Left ventricle myocardium superior (tissue), 1 donor: ENCODE measurements around the gene SEMA3E. TPM values are rescaled to one million over a fixed set of nuclear protein-coding genes. Genes with fewer than 3 reads are reported as not detected.
"Not testable (repeated sequence)": the region's sequence is repeated elsewhere in the genome, so short reads cannot be mapped to it uniquely, and the experiment has no call there.

Source experiments
- ATAC-seq: fragments of 200-7000 bp; cut with Tn5 transposase; one replicate; pipeline ENCODE4 v1.9.1; 2020; ENCODE audit warnings: mild to moderate bottlenecking, moderate library complexity
- DNase-seq: peaks from one replicate; pipeline ENCODE4 v3.0.0-alpha.2; 2020
- intact Hi-C: fragments of 100-400 bp; cut with micrococcal nuclease; formaldehyde crosslinking; loops from one replicate; pipeline ENCODE4 v1.11.0; 2022
- total RNA-seq: library from RNA; stranded (reverse); fragmentation: NEBNext Ultra II Directional; extraction: Animal tissue kit (Norgen Biotek cat#: 25700); gene quantifications from one replicate; pipeline ENCODE4 v1.2.1, GENCODE V29; 2021
- donor health status: DM: no; HTN: yes; CAD: no; lungs with severe emphysema.

SEMA3E gene
- total RNA-seq, 1 donor from 2014 or later = 0.12 TPM

- no peak for ATAC-seq
Measured at GRCh38 chr7:83579740-83580139, 69.2 kb downstream of the SEMA3E start.

GRCh38 chr7:83575436-83575835 lies 73.5 kb downstream of the SEMA3E start:
- ATAC-seq (no peak), DNase-seq (no peak)
- intact Hi-C loops = no loop called here

More at GRCh38 chr7:83579740-83580139, 69.2 kb downstream of the SEMA3E start:
- DNase-seq = no peak
- intact Hi-C loops = no loop called here

GRCh38 chr7:83574616-83575015 lies 74.3 kb downstream of the SEMA3E start:
- no peak for DNase-seq
- intact Hi-C loops = no loop called here
- no peak for ATAC-seq

- intact Hi-C loops = no loop called here
- ATAC-seq (no peak), DNase-seq (no peak)
Measured at GRCh38 chr7:83562960-83563359, 86.0 kb downstream of the SEMA3E start.

GRCh38 chr7:83562289-83562688 lies 86.7 kb downstream of the SEMA3E start:
- intact Hi-C loops = no loop called here
- DNase-seq (no peak), ATAC-seq (no peak)

GRCh38 chr7:83559887-83560286 lies 89.1 kb downstream of the SEMA3E start:
- no peak for ATAC-seq
- DNase-seq = no peak
- intact Hi-C loops = no loop called here

GRCh38 chr7:83552556-83552955 lies 96.4 kb downstream of the SEMA3E start:
- intact Hi-C loops, ATAC-seq, DNase-seq: not testable (repeated sequence)

- DNase-seq (no peak), ATAC-seq (no peak)
- intact Hi-C loops = no loop called here
Measured at GRCh38 chr7:83550100-83550499, 98.8 kb downstream of the SEMA3E start.

GRCh38 chr7:83548250-83548649 lies 100.7 kb downstream of the SEMA3E start:
- intact Hi-C loops = no loop called here
- ATAC-seq = no peak
- DNase-seq = no peak

GRCh38 chr7:83547526-83547925 lies 101.4 kb downstream of the SEMA3E start:
- no peak for ATAC-seq
- intact Hi-C loops = no loop called here
- DNase-seq = no peak

- no peak for ATAC-seq
- intact Hi-C loops = no loop called here
- DNase-seq = no peak
Measured at GRCh38 chr7:83546586-83546985, 102.4 kb downstream of the SEMA3E start.

- no peak for ATAC-seq
- intact Hi-C loops = no loop called here
Measured at GRCh38 chr7:83541187-83541960, 107.6 kb downstream of the SEMA3E start.

GRCh38 chr7:83534488-83534887 lies 114.5 kb downstream of the SEMA3E start:
- no peak for ATAC-seq
- intact Hi-C loops = no loop called here

More at GRCh38 chr7:83541187-83541960, 107.6 kb downstream of the SEMA3E start:
- DNase-seq = no peak

GRCh38 chr7:83532219-83532618 lies 116.7 kb downstream of the SEMA3E start:
- intact Hi-C loops = no loop called here
- no peak for DNase-seq
- no peak for ATAC-seq

More at GRCh38 chr7:83534488-83534887, 114.5 kb downstream of the SEMA3E start:
- DNase-seq = no peak

- ATAC-seq (no peak), DNase-seq (no peak)
- intact Hi-C loops = no loop called here
Measured at GRCh38 chr7:83531766-83532165, 117.2 kb downstream of the SEMA3E start.

GRCh38 chr7:83528925-83529423 lies 120.0 kb downstream of the SEMA3E start:
- intact Hi-C loops = no loop called here
- ATAC-seq (no peak), DNase-seq (no peak)

GRCh38 chr7:83524277-83525075 lies 124.5 kb downstream of the SEMA3E start:
- ATAC-seq (no peak), DNase-seq (no peak)
- intact Hi-C loops = no loop called here

- intact Hi-C loops = no loop called here
- DNase-seq (no peak), ATAC-seq (no peak)
Measured at GRCh38 chr7:83520726-83521125, 128.2 kb downstream of the SEMA3E start.

- DNase-seq (no peak), ATAC-seq (no peak)
- intact Hi-C loops = no loop called here
Measured at GRCh38 chr7:83519240-83519639, 129.7 kb downstream of the SEMA3E start.

GRCh38 chr7:83517035-83517700 lies 131.8 kb downstream of the SEMA3E start:
- intact Hi-C loops = no loop called here
- no peak for DNase-seq
- ATAC-seq = no peak
